ENCODE measurements around the gene NCOA7.
"Not testable (repeated sequence)": the region's sequence is repeated elsewhere in the genome, so short reads cannot be mapped to it uniquely, and the experiment has no call there.

Gene NCOA7

DNA sequence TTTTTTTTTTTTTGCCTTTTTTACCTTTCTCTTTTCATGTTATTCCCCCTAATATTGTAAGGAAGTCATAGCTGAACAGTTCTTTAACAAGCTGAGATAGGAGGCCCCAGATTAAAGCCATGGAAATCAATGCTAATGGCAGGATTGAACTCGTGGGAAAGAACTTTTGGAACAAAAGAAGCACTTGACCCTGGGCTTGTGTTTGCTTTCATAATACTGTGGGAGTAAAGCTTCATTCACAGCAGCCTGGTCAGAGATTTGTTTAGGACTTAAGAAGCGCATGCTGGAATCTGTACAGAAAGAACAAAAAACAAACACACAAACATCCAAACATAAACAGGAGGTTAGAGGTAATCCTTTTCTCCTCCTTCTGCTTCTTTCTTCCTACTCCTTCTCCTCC is 36.2 kb upstream of the NCOA7 start:
- H3K9me3 ChIP-seq (ENCODE audit: insufficient read depth, low read depth, low read length) = no peaks in the 10 kb centered on the region
- WGBS = 56% methylated on average over 2 of the region's 2 CpGs
- H3K4me3 ChIP-seq (ENCODE audit: low read length) = no peak overlapping the region
- H3K36me3 ChIP-seq (ENCODE audit: insufficient read depth, low read length) = peaks cover 46% of the 10 kb centered on the region; the same call in 1 of the 2 replicates
- peaks cover 24% of the 10 kb centered on the region; the same call in 1 of the 2 replicates for H3K27me3 ChIP-seq (ENCODE audit: insufficient read depth, low read length)
- no peak overlapping the region for H3K27ac ChIP-seq (ENCODE audit: low read depth, low read length)
- peaks cover 49% of the 10 kb centered on the region for H3K4me1 ChIP-seq (ENCODE audit: insufficient read depth, low read length)
- H3K9ac ChIP-seq (ENCODE audit: low read depth, low read length) = no peak overlapping the region

DNA sequence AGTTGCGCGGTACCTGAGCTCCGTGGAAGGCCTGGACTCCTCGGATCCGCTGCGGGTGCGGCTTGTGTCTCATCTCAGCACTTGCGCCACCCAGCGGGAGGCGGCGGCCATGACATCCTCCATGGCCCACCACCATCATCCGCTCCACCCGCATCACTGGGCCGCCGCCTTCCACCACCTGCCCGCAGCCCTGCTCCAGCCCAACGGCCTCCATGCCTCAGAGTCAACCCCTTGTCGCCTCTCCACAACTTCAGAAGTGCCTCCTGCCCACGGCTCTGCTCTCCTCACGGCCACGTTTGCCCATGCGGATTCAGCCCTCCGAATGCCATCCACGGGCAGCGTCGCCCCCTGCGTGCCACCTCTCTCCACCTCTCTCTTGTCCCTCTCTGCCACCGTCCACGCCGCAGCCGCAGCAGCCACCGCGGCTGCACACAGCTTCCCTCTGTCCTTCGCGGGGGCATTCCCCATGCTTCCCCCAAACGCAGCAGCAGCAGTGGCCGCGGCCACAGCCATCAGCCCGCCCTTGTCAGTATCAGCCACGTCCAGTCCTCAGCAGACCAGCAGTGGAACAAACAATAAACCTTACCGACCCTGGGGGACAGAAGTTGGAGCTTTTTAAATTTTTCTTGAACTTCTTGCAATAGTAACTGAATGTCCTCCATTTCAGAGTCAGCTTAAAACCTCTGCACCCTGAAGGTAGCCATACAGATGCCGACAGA is 31.4 kb upstream of the NCOA7 start:
- no peaks in the 10 kb centered on the region for H3K9me3 ChIP-seq (ENCODE audit: insufficient read depth, low read depth, low read length)
- H3K4me1 ChIP-seq (ENCODE audit: insufficient read depth, low read length) = peaks cover 11% of the 10 kb centered on the region
- no peak overlapping the region for H3K9ac ChIP-seq (ENCODE audit: low read depth, low read length)
- 85% methylated on average over 42 of the region's 42 CpGs for WGBS
- no peak overlapping the region for H3K4me3 ChIP-seq (ENCODE audit: low read length)
- H3K36me3 ChIP-seq (ENCODE audit: insufficient read depth, low read length) = peaks cover 65% of the 10 kb centered on the region
- no peaks in the 10 kb centered on the region for H3K27me3 ChIP-seq (ENCODE audit: insufficient read depth, low read length)
- no peak overlapping the region for H3K27ac ChIP-seq (ENCODE audit: low read depth, low read length)

DNA sequence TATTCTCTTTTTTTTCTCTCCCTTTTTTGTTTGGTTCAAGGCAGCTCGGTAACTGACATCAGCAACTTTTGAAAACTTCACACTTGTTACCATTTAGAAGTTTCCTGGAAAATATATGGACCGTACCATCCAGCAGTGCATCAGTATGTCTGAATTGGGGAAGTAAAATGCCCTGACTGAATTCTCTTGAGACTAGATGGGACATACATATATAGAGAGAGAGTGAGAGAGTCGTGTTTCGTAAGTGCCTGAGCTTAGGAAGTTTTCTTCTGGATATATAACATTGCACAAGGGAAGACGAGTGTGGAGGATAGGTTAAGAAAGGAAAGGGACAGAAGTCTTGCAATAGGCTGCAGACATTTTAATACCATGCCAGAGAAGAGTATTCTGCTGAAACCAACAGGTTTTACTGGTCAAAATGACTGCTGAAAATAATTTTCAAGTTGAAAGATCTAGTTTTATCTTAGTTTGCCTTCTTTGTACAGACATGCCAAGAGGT is 30.8 kb upstream of the NCOA7 start:
- Histone ChIP-seq H3K27ac (ENCODE audit: low read depth, low read length) (no peak overlapping the region), H3K4me1 (ENCODE audit: insufficient read depth, low read length) (peaks cover 5% of the 10 kb centered on the region), H3K4me3 (ENCODE audit: low read length) (no peak overlapping the region), H3K36me3 (ENCODE audit: insufficient read depth, low read length) (peaks cover 58% of the 10 kb centered on the region), H3K9ac (ENCODE audit: low read depth, low read length) (no peak overlapping the region), H3K9me3 (ENCODE audit: insufficient read depth, low read depth, low read length) (no peaks in the 10 kb centered on the region), H3K27me3 (ENCODE audit: insufficient read depth, low read length) (no peaks in the 10 kb centered on the region)
- 93% methylated on average over 5 of the region's 5 CpGs for WGBS

DNA sequence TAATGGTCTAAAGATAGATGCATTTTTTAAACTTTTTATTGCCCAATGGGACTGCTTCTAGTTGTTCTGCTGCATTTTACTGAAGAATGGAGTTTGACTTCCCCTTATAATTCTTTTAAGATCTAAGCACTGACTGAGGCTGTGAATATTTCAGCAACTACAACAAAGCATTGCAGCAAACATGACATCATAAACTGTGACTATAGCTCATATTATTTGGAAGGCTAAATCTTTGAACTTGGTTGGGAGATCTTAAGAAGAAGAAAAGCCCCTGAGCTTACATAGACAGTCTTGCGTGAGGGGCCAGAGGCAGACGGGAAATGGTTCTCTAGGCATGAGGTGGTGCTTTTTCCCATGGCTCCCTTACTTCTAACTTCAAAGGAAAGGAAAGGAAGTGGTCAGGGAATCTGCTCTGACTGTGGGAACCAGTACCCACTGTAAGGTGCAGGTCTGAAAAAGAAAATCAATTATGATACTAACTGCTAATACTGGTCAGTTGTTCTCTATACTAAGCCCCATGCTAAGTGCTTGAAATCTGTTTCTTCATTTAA is 26.6 kb upstream of the NCOA7 start:
- Histone ChIP-seq H3K36me3 (ENCODE audit: insufficient read depth, low read length) (peaks cover 23% of the 10 kb centered on the region), H3K9ac (ENCODE audit: low read depth, low read length) (no peak overlapping the region), H3K27me3 (ENCODE audit: insufficient read depth, low read length) (no peaks in the 10 kb centered on the region), H3K4me3 (ENCODE audit: low read length) (no peak overlapping the region), H3K4me1 (ENCODE audit: insufficient read depth, low read length) (no peaks in the 10 kb centered on the region), H3K27ac (ENCODE audit: low read depth, low read length) (no peak overlapping the region), H3K9me3 (ENCODE audit: insufficient read depth, low read depth, low read length) (no peaks in the 10 kb centered on the region)
- WGBS = 81% methylated on average over 2 of the region's 2 CpGs

DNA sequence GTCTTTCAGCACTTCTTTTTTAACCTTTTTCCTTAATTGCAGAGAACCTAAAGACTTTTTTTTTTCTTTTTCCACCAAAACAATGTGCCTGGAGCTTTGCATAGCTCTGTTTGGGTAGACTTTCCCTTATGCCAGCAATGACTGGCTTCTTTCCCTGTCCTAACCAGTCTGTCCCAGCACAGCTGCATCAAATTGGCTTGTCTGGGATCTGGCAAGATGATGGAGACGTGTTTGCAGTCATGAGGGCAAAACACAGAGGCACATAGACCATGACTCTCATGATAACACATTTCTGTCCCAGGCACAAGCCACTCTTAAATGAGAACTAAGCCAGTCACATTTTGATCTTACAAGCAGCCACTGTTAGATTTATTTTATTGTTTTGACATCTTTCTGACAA is 24.8 kb upstream of the NCOA7 start:
- no peak overlapping the region for H3K27ac ChIP-seq (ENCODE audit: low read depth, low read length)
- no peak overlapping the region for H3K9ac ChIP-seq (ENCODE audit: low read depth, low read length)
- H3K4me1 ChIP-seq (ENCODE audit: insufficient read depth, low read length) = no peaks in the 10 kb centered on the region
- H3K36me3 ChIP-seq (ENCODE audit: insufficient read depth, low read length) = peaks cover 7% of the 10 kb centered on the region; the same call in 1 of the 2 replicates
- H3K27me3 ChIP-seq (ENCODE audit: insufficient read depth, low read length) = no peaks in the 10 kb centered on the region
- H3K4me3 ChIP-seq (ENCODE audit: low read length) = no peak overlapping the region
- 89% methylated on average over 1 of the region's 1 CpG for WGBS
- H3K9me3 ChIP-seq (ENCODE audit: insufficient read depth, low read depth, low read length) = no peaks in the 10 kb centered on the region

DNA sequence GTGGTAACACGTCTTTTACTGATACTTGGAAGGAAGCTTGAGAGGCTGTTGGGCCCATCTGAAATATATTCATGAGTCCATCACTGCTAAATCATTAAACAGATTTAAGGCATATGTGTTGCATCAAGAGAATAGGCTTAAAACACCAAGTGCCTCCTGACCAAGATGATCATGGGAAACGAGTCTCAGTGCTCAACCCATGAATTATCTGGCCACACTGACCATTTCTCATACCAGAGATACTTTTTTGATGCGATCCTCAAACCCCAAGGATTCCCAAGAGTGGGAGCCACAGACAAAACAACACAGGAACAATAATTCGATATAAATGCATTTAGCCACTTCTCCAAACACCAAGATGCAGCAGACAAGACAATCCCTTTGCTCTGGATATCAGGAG is 24.1 kb upstream of the NCOA7 start:
- H3K4me1 ChIP-seq (ENCODE audit: insufficient read depth, low read length) = no peaks in the 10 kb centered on the region
- no peak overlapping the region for H3K27ac ChIP-seq (ENCODE audit: low read depth, low read length)
- H3K9ac ChIP-seq (ENCODE audit: low read depth, low read length) = no peak overlapping the region
- 91% methylated on average over 4 of the region's 4 CpGs for WGBS
- no peak overlapping the region for H3K4me3 ChIP-seq (ENCODE audit: low read length)
- no peaks in the 10 kb centered on the region for H3K9me3 ChIP-seq (ENCODE audit: insufficient read depth, low read depth, low read length)
- H3K36me3 ChIP-seq (ENCODE audit: insufficient read depth, low read length) = peaks cover under 1% of the 10 kb centered on the region; the same call in 1 of the 2 replicates
- H3K27me3 ChIP-seq (ENCODE audit: insufficient read depth, low read length) = no peaks in the 10 kb centered on the region

DNA sequence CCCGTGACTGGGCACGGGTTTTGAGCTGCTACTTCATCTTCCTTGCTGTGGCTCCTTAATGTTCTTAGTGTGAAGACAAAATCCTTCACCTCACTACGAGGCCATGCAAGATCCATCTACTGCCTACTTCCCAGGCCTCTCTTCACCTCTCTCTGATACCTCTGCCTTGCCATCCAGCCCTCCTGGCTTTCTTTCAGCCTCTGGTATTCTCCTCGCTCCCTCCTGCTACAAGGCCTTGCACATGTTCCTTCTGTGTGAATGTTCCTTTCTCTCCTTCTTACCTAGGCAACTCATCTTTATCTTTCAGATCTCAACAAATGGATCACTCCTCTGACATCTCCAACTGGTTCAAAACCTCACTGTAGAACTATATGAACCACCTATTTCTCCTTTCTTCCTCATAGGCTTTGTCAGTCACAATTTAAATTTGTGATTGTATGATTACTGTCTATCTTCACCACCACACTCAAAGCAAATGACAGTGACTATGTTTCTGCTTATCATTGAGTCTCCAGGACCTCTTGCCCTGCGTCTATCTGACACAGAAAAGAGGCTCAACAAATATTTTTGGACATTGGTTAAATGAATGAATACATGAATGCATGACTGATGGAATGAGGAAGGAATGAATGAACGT is 21.5 kb upstream of the NCOA7 start:
- Histone ChIP-seq H3K36me3 (ENCODE audit: insufficient read depth, low read length) (no peaks in the 10 kb centered on the region), H3K4me1 (ENCODE audit: insufficient read depth, low read length) (no peaks in the 10 kb centered on the region), H3K4me3 (ENCODE audit: low read length) (no peak overlapping the region), H3K27me3 (ENCODE audit: insufficient read depth, low read length) (no peaks in the 10 kb centered on the region), H3K9me3 (ENCODE audit: insufficient read depth, low read depth, low read length) (no peaks in the 10 kb centered on the region), H3K9ac (ENCODE audit: low read depth, low read length) (no peak overlapping the region), H3K27ac (ENCODE audit: low read depth, low read length) (no peak overlapping the region)
- 82% methylated on average over 6 of the region's 6 CpGs for WGBS

DNA sequence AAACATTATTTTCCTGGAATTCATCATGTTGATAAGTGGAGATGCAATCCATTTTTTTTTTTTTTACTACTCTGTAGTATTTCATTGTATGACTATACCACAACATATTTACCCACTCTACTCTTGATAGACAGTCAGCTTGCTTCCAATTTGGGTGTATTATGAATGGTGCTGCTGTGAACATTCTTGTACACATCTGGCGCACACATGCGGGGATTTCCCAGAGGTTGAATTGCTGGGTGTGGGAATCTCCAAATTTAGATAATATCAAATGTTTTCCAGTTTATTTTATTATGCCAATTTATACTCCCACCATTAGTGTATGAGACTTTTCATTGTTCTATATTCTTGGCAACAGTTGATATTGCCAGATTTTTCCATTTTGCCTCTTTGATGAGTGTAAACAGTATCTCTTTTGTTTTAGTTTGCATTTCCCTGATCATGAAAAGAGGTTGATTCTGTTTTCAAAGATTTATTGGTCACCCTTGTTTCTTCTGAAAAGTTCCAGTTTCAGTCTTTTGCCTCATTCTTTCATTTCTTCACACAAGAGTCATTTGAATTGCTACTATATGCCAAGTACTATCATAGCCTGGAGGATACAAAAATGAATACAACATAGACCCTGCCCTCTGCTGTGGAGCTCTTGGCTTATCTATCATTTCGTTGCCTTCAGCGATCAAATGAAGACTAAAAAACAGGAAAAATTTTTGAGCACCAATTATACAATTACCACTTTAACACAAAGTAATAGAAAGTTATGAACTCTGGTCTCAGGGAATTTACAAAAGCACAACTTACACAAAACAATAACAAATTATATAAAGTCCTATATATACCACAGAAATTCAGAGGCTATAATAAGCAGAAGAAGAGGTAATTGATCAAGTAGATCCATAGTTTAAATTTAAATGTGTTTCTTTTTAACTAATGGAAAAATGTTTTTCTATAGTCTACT is 17.1 kb upstream of the NCOA7 start:
- Histone ChIP-seq H3K27ac (ENCODE audit: low read depth, low read length) (no peak overlapping the region), H3K4me1 (ENCODE audit: insufficient read depth, low read length) (no peaks in the 10 kb centered on the region), H3K4me3 (ENCODE audit: low read length) (no peak overlapping the region), H3K36me3 (ENCODE audit: insufficient read depth, low read length) (no peaks in the 10 kb centered on the region), H3K9me3 (ENCODE audit: insufficient read depth, low read depth, low read length) (no peaks in the 10 kb centered on the region), H3K27me3 (ENCODE audit: insufficient read depth, low read length) (no peaks in the 10 kb centered on the region), H3K9ac (ENCODE audit: low read depth, low read length) (no peak overlapping the region)
- WGBS = 82% methylated on average over 4 of the region's 4 CpGs

DNA sequence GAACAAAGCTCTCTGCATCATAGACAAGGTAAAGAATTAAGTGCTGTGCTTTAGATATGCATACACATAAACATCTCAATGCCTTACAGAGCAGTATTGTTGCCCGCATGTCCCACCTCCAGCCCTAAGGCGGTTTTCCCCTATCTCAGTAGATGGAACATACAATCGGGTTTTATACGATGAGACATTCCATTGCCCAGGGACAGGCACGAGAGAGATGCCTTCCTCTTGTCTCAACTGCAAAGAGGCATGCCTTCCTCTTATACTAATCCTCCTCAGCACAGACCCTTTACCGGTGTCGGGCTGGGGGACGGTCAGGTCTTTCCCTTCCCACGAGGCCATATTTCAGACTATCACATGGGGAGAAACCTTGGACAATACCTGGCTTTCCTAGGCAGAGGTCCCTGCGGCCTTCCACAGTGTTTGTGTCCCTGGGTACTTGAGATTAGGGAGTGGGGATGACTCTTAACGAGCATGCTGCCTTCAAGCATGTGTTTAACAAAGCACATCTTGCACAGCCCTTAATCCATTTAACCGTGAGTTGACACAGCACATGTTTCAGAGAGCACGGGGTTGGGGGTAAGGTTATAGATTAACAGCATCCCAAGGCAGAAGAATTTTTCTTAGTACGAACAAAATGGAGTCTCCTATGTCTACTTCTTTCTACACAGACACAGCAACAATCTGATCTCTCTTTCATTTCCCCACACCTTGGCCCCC is 14.5 kb upstream of the NCOA7 start:
- H3K27me3 ChIP-seq (ENCODE audit: insufficient read depth, low read length); H3K4me1 ChIP-seq (ENCODE audit: insufficient read depth, low read length); H3K4me3 ChIP-seq (ENCODE audit: low read length); H3K27ac ChIP-seq (ENCODE audit: low read depth, low read length); H3K9ac ChIP-seq (ENCODE audit: low read depth, low read length); H3K9me3 ChIP-seq (ENCODE audit: insufficient read depth, low read depth, low read length); H3K36me3 ChIP-seq (ENCODE audit: insufficient read depth, low read length): not testable (repeated sequence)
- 76% methylated on average over 14 of the region's 14 CpGs for WGBS

DNA sequence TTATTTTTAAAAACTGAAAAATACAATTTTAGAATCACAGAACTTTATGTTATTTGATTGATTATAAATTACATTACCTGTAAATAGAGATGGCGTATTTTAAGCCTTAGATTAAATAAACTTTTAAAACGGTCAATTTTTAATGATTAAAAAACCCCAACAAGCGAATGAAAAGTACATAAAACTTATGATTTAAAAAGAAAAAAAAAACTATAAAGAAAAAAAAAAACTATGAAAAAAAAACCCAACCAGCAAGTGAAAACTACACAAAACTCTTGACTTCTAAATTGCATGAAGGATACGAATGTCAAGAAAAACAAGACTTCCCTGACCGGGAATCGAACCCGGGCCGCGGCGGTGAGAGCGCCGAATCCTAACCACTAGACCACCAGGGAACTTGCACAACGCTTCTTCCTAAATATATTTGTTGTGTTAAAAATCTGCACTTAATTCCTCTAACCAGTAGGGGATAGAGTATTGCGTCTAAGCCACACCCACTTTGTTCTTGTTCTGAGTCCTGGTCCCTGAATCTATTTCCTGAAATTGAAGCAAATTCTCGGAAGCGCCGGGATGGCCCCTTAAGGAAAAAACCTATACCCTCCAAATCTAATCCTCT is 10.7 kb upstream of the NCOA7 start:
- Histone ChIP-seq H3K9me3 (ENCODE audit: insufficient read depth, low read depth, low read length) (no peaks in the 10 kb centered on the region), H3K27me3 (ENCODE audit: insufficient read depth, low read length) (peaks cover 7% of the 10 kb centered on the region; the same call in 1 of the 2 replicates), H3K4me1 (ENCODE audit: insufficient read depth, low read length) (no peaks in the 10 kb centered on the region), H3K4me3 (ENCODE audit: low read length) (peak overlapping the region; percentile 70), H3K36me3 (ENCODE audit: insufficient read depth, low read length) (no peaks in the 10 kb centered on the region), H3K27ac (ENCODE audit: low read depth, low read length) (no peak overlapping the region), H3K9ac (ENCODE audit: low read depth, low read length) (peak overlapping the region; percentile 50)
- 1% methylated on average over 13 of the region's 17 CpGs for WGBS

Data from HUES64 (cell line).